Measurements from ENCODE around the gene CHGA.

Gene CHGA

GRCh38 chr14:92927349-92928257 is 4.7 kb downstream of the CHGA start:
- CTCF ChIA-PET = no interaction called here
- POLR2A ChIA-PET = no interaction called here
- DNase-seq (ENCODE audit: extremely low spot score) = no peak
- TF ChIP-seq ELF4 (IDR thresholded peaks at IDR 0.05) (no peak), CTBP1 (IDR thresholded peaks at IDR 0.05; ENCODE audit: borderline replicate concordance) (no peak), FOXK2 (IDR thresholded peaks at IDR 0.05) (no peak), ZNF384 (IDR thresholded peaks at IDR 0.05) (no peak), SP1 (IDR thresholded peaks at IDR 0.05) (no peak), TARDBP (IDR thresholded peaks at IDR 0.05) (no peak), SUZ12 (IDR thresholded peaks at IDR 0.05) (no peak), PKNOX1 (IDR thresholded peaks at IDR 0.05) (no peak), FOXM1 (IDR thresholded peaks at IDR 0.05; ENCODE audit: borderline replicate concordance) (no peak)

- POLR2A ChIA-PET = no interaction called here
- CTCF ChIA-PET = no interaction called here
- TF ChIP-seq ARNT (IDR thresholded peaks at IDR 0.05) (no peak), FOXM1 (IDR thresholded peaks at IDR 0.05; ENCODE audit: borderline replicate concordance) (no peak), CTBP1 (IDR thresholded peaks at IDR 0.05; ENCODE audit: borderline replicate concordance) (no peak), ZNF384 (IDR thresholded peaks at IDR 0.05) (no peak), SUZ12 (IDR thresholded peaks at IDR 0.05) (no peak), LEF1 (IDR thresholded peaks at IDR 0.05; ENCODE audit: borderline replicate concordance) (no peak), FOXA1 (IDR thresholded peaks at IDR 0.05) (no peak), PKNOX1 (IDR thresholded peaks at IDR 0.05) (no peak), ELF4 (IDR thresholded peaks at IDR 0.05) (no peak), HDGF (IDR thresholded peaks at IDR 0.05; ENCODE audit: borderline replicate concordance) (no peak), L3MBTL2 (conservative IDR thresholded peaks at IDR 0.05) (no peak), SP1 (IDR thresholded peaks at IDR 0.05) (no peak), BHLHE40 (IDR thresholded peaks at IDR 0.05; ENCODE audit: borderline replicate concordance) (no peak), FOXK2 (IDR thresholded peaks at IDR 0.05) (no peak), NFRKB (IDR thresholded peaks at IDR 0.05) (no peak), TARDBP (IDR thresholded peaks at IDR 0.05) (no peak)
- no peak for DNase-seq (ENCODE audit: extremely low spot score)
Observed at GRCh38 chr14:92928258-92928629, 5.3 kb downstream of the CHGA start.

- DNase-seq (ENCODE audit: extremely low spot score) = no peak
- TF ChIP-seq FOXA1 (IDR thresholded peaks at IDR 0.05) = no peak
- no peak for TF ChIP-seq SP1 (IDR thresholded peaks at IDR 0.05)
- TF ChIP-seq ELF4 (IDR thresholded peaks at IDR 0.05) = no peak
- no peak for TF ChIP-seq NFRKB (IDR thresholded peaks at IDR 0.05)
- TF ChIP-seq BHLHE40 (IDR thresholded peaks at IDR 0.05; ENCODE audit: borderline replicate concordance) = no peak
- TF ChIP-seq HDGF (IDR thresholded peaks at IDR 0.05; ENCODE audit: borderline replicate concordance) = no peak
- no peak for TF ChIP-seq ARNT (IDR thresholded peaks at IDR 0.05)
- TF ChIP-seq TARDBP (IDR thresholded peaks at IDR 0.05) = no peak
- TF ChIP-seq LEF1 (IDR thresholded peaks at IDR 0.05; ENCODE audit: borderline replicate concordance) = no peak
- ChIA-PET CTCF (no interaction called here), POLR2A (no interaction called here)
Observed at GRCh38 chr14:92928961-92929688, 6.2 kb downstream of the CHGA start.

GRCh38 chr14:92929689-92930608 is 7.0 kb downstream of the CHGA start:
- TF ChIP-seq LEF1 (IDR thresholded peaks at IDR 0.05; ENCODE audit: borderline replicate concordance) (no peak), TARDBP (IDR thresholded peaks at IDR 0.05) (no peak), PKNOX1 (IDR thresholded peaks at IDR 0.05) (no peak), SUZ12 (IDR thresholded peaks at IDR 0.05) (no peak), FOXM1 (IDR thresholded peaks at IDR 0.05; ENCODE audit: borderline replicate concordance) (no peak), BHLHE40 (IDR thresholded peaks at IDR 0.05; ENCODE audit: borderline replicate concordance) (no peak), ZNF384 (IDR thresholded peaks at IDR 0.05) (no peak), SP1 (IDR thresholded peaks at IDR 0.05) (no peak), FOXK2 (IDR thresholded peaks at IDR 0.05) (no peak), ELF4 (IDR thresholded peaks at IDR 0.05) (no peak)
- DNase-seq (ENCODE audit: extremely low spot score) = no peak
- ChIA-PET CTCF (no interaction called here), POLR2A (no interaction called here)

- ChIA-PET POLR2A (no interaction called here), CTCF (no interaction called here)
- no peak for DNase-seq (ENCODE audit: extremely low spot score)
- TF ChIP-seq PKNOX1 (IDR thresholded peaks at IDR 0.05) (no peak), SUZ12 (IDR thresholded peaks at IDR 0.05) (no peak), FOXM1 (IDR thresholded peaks at IDR 0.05; ENCODE audit: borderline replicate concordance) (no peak), ZNF384 (IDR thresholded peaks at IDR 0.05) (no peak), TARDBP (IDR thresholded peaks at IDR 0.05) (no peak), SP1 (IDR thresholded peaks at IDR 0.05) (no peak), ARNT (IDR thresholded peaks at IDR 0.05) (no peak), BHLHE40 (IDR thresholded peaks at IDR 0.05; ENCODE audit: borderline replicate concordance) (no peak), L3MBTL2 (conservative IDR thresholded peaks at IDR 0.05) (no peak), ELF4 (IDR thresholded peaks at IDR 0.05) (no peak), FOXK2 (IDR thresholded peaks at IDR 0.05) (no peak), CTBP1 (IDR thresholded peaks at IDR 0.05; ENCODE audit: borderline replicate concordance) (no peak), FOXA1 (IDR thresholded peaks at IDR 0.05) (no peak), HDGF (IDR thresholded peaks at IDR 0.05; ENCODE audit: borderline replicate concordance) (no peak), LEF1 (IDR thresholded peaks at IDR 0.05; ENCODE audit: borderline replicate concordance) (no peak), NFRKB (IDR thresholded peaks at IDR 0.05) (no peak)
Observed at GRCh38 chr14:92930737-92931602, 8.0 kb downstream of the CHGA start.

All from HEK293T (cell line).